NCI-H1436 treated with DMSO at 0.1 percent for 48 hours (cell line): ENCODE results near the gene HOXB2.

Experiments
- DNase-seq: peaks from one replicate; lab custom pipeline; 2025; lab: John Stamatoyannopoulos, UW

The HOXB2 gene

DNA sequence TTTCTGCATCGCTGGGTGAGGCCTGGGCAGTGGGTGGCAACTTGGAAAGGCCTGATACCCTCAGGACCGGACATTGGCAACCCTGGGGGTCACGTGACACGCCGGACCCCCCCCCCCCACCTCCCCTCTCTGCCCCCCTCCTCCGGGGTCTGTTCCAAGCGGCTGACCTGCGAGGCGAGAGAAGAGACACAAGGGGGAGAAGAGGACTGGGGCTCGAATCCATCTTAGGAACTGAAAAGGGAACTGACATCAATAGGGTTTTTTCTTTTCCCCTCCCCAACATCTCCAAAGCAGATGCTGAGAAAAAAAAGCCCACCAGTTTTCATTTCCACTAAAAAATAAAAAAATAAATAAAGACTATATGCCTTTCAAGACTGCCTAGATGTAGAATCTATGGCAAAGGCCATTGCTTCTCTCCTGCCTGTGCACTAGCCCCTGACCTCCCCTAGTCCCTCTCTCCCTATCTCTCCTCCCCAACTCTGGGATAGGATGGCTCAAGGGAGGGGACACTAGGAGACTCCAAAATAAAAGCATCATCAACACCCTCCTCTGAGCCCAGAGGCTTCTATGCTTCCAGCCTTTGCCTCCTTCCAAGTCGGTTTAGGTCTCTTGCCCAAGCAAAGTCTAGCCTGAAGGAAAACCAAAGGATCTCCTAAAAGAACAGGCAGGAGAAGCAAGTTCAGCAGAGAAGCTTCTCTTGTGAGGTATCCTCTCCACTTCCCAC is 7.7 kb upstream of the HOXB2 start:
- DNase-seq = no peak

DNA sequence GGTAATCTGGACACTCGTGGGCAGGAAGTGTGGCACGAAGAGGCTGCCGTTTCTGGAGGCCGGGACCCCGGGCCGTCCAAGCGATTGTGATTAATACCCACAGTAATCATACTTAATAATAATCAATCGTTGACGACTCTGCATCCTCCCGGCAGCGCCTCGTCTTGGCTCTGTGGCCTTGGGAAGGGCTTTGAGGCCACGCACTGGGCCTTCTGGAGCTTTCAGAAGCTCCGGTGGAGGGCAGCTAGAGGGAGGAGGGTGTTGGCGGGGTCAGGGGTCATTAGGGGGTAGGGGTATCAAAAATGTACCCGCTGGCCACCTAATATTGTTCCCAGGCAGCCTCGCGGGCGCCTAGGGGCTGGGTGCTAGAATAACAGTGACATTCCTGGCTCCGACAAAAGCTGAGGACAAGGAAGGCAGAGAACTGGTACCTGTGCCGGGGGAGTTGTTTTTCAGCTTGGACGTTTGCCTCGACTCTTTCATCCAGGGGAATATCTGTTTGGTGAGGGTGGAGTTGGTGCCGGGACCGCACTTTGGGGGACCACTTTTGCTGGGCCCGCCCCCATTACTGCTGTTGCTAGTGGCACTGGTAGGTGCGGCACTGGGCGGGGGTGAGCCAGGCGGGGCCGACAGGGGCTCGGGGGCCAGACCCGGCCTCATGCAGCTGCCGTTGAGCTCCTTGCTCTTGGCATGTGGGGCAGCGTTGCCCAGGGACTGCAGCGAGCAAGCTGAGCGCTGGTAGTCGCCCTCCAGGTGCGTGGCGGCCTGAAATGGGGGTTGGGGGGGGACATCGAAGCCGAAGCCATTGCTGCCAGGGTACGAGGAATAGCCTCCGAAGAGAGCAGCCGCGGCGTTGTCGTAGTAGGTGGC is 6.9 kb upstream of the HOXB2 start:
- DNase-seq = no peak

DNA sequence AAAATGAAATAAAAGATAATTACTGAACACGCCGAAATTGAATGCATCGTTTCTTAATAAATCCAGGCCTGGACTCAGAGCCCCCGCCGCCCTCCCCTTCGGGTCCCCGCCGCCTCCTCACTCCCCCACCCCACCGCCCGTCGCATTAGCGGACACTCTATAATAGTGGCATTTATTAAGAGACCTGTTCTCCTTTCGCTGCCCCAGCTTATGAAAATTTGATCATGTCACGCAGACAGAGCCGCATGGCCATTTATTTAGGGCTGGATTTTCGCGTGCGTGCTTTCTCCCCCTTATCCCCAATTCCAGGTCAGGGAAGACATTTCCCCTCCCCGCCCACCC is 6.3 kb upstream of the HOXB2 start:
- no peak for DNase-seq

DNA sequence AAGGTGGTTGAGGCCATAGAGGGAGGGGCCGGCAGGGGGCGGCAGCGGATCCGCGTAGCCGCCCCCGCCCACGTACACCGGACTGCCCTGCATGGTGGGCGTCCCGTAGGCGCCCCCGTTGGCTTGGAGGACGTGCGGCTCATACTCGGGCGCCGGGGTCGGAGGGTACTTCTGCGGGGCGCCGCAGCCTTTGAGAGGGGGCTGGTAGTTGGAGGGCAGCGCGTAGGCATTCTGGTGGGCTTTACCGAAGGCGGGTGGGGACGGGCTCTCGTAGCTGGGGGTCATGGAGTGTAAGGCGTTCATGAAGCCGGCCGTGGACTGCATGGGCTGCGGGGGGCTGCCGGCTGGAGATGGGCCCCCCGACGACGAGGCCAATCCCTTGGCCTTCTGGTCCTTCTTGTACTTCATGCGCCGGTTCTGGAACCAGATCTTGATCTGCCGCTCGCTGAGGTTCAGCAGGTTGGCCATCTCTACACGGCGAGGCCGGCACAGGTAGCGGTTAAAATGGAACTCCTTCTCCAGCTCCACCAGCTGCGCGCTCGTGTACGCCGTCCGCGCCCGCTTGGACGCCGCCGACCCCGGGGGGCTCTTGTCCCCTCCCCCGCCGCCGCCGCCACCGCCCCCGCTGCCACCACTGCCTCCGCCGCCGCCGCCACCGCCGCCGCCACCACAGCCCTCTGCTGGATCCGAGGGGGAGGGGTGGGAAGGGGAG is 5.7 kb upstream of the HOXB2 start:
- DNase-seq = no peak

DNA sequence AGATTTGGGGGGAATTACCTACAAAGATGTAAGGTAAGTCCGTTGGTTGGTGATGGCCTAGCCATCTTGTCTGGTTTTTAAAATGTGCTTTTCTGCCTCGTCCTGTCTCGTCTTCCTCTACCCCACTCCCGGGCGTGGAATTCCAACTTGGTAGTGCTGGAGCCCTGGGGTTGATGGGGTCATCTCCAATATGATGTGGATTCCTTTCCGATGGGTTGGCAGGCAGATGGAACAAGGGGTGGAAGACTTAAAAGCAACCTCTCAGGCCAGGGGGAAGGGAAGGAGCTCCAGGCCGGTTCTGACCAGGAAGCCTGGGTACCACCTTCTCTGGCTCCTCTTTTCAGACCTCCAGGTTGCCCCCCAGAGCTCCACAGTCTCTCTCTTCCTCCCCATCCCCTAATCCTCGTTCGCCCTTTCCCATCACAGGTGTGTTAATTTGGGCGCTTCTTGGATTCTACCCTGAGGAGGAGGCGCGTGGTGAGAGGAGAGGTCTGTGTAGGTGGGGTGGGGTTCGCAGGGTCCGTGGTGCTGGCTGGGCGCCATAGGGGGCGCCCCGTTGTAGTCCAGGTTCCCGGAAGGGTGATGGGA is 5.1 kb upstream of the HOXB2 start:
- DNase-seq = no peak

DNA sequence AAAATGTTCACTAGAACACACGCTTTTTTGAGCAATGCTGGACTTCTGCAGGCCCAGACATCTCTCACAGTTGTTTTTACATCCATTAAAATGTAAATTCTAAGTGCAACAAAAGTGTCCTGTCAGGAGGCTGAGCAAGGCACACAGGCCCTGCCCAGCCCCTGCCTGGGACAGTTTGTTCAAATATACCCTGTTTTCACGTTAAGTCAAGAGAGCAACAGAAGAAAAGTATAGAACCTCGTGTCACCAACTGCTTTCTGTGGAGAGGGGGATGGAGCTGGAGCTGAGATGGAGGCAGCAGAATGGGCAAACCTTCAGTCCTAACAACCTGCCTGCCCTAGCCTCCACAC is 4.3 kb upstream of the HOXB2 start:
- DNase-seq = no peak

DNA sequence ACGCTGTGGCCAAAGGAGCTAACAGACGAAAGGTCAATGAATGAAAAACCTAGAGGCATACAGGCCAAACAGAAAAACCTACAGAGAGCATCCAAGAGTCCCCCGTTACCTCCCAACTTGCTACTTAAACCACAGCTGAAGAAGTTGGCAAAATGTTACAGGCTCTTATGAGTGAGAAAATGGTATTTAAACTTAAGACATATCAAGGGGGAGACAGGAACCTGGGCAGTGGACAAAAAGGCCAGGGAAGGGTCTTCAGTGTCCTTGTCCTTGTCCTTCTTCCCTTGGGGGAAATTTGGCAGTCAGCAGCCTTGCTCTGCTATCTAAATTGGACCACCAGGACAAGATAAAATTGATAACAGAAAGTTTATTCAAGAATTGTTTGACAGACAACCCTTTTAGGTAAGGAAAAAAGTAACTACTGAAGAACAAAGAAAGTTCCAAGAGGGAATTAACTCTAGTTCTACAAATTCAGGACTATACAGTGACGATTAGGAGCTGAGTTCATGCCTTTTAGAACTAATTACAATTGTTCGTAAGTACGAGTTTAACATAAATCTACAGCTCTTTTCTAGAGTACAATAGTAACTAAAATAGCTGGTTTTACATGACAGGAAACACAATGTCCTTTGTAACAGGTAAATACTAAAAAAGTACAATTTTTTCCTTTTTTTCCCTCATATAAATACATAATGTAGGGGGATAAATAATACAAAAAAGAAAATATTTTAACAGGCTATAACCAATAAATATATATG is 3.8 kb upstream of the HOXB2 start:
- DNase-seq = no peak

DNA sequence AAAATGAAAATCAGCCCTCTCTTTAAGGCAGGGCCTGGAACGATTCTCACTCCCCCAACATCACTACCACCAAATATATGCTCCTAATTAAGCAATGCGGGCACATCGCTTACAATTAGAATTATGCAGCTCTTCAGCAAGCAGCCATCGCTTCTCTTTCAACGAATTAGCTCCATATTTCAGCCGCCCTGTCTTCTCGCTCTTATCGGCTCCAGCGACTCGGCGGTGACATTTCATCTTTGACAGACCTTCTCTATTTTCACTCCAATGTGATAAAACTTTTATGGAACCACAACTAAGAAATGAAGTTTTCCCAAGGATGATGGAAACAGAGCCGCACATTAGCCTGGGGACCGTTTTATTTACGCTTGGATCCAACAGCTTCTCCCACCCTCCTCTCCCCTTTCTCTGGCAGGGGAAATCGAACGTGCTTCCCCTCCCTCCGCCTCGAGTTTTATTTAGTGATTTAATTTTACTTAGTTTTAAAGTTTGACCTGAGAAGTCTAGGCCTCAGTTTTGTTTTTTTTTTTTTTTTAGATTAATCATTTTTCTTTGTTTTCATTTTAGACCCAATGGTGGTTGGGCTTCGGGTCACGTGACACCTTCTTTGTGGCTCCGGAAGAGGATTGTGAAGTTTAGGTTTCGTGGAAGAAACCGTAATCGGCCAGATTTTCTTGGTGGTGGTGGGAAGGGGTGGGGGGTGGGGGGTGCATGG is 3.1 kb upstream of the HOXB2 start:
- no peak for DNase-seq

DNA sequence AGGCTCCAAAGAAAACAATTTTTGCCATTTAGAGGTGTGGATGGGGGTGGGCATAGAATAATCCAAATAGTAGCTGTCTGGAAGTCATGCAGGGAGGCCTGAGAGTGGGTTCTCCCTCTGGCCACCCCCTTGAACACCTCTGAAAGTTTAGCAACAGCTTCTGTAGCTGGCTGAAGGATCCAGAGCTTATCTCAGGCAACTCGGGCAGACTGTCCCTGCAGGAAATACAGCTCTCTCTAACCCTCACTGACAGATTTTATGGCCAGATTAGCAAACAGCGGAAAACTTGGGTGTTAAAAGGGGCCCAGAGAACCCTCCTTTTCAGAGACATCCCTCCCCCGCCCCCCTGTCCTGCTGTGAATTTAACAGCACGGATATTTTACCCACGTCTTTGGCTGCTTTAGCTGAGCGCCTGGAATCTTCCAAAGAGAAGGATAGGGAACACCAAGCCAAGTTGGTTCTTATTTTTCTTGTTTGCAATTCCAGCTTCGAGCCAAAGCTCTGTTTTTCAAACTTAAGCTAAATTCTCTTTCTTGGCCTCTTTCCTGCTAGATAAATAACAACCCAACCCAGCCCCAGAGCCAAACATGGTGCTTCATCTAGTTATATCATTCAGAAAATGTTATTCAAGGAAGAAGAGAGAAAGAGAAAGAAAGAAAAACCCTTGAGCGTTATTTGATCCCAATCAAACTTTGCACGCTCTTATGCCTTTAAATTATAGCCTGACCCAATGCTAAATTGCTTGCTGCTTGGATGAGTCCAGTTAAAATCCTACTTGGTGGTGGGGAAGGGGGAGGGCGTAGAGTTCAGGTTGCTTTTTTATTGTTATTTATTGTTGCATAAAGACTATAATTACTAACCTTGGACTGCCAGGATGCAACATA is 2.3 kb upstream of the HOXB2 start:
- no peak for DNase-seq

DNA sequence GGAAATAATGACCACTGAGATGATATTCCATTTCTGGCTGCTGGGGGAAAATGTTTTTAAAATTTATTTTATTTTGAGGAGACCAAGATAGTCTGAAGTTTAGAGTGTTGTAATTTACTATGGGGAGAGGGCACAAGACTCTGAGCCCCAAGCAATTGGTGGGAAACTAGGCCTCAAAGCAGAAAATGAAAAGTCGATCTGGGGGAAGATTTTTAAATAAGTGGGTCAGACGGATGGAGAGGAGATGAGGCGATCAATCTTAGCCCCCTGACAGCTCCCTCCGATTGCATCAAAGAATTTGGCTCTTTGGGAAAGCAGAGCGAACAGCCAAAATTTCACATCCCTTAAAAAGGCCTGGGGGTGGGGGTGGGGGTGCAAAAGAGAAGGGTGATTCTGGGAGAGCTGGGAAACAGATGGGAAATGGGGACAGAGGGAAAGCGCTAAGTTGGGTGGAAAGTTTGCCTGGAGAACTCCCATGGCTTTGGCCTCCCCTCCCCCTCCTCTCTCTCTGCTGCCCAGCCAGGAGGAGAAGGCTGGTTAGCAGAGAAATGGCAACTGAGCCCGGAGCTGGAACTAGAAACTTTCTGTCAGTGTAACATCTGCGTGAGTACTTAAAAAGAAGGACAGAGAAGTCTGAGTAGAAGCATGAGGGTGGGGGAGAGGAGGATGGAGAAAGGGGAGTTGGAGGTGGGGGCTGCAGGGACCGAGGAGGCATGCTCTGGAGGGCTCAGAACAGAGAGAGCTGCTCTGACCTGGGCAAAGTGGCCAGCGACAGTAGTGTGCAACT is 1.4 kb upstream of the HOXB2 start:
- no peak for DNase-seq

DNA sequence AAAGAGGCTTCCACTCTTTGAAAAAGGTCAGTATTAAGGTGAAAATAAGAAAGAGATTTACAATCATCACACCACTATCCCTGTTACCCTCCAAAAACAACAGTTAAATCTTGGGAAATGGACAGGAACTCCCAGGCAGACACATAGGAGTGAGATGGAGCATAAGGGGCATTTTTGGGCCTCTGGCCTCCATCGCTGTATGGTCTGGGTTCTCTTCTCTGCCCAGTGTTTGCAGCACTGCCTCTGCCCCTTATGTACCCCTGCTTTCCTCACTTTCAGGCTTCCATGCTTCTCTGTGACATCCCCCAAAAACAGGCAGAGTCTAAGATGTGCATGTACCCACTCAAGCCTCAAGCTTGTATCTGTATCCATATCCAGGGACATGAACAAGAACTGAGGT is 630 bp upstream of the HOXB2 start:
- DNase-seq = no peak

DNA sequence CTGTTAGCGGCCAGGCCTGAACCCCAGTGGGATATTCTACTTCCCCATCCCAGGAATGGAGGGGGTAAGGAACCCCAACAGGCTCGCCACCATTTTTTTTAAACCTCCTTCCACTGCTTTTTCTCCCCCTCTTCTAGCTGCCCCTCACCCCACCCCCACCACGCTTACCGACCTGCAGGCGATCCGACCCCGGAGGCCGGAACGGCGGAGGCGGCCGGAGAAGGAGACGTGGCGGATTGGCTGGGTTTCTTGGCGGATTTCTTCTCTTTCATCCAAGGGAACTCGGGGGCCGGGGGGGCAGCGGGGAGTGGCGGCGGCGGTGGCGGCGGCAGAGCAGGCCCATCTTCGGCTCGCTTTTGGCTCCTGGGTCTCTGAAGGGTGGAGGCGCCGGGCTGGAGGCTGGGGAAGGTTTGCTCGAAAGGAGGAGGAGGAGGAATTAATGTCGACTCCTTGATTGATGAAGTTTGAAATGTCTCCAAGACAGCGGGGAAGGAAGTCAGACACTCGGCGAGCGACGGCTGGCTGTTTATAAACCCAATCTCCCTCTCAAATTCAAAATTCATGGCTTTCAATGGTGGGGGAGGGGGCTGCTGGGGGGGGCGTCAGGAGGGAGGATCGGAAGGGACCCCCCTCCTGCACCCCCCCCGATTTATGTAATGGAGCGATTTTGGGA is 424 bp downstream of the HOXB2 start:
- DNase-seq = no peak

DNA sequence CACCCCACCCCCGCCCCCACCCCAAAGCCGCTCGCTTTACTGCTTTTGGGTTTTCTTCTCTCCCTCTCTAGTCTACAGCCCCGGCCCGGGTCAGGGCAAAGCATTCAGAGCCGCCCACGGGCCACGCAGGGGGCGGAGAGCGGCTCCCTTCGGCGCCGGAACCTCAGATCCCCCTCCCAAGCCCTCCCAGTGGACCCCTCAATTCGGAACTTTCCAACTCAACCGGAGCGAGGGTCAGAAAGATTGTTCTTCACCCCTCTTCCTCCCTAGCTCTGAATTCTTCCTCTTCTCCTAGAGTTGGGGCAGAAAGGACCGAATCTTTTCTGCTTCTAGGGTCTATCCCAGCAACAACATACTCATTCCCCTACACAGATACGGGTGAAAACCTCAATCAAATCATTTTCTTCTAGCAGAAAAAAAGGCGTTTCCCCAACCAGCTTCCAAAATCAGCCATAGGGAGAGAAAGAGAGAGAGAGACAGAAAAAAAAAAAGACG is 1.0 kb downstream of the HOXB2 start:
- DNase-seq = no peak

DNA sequence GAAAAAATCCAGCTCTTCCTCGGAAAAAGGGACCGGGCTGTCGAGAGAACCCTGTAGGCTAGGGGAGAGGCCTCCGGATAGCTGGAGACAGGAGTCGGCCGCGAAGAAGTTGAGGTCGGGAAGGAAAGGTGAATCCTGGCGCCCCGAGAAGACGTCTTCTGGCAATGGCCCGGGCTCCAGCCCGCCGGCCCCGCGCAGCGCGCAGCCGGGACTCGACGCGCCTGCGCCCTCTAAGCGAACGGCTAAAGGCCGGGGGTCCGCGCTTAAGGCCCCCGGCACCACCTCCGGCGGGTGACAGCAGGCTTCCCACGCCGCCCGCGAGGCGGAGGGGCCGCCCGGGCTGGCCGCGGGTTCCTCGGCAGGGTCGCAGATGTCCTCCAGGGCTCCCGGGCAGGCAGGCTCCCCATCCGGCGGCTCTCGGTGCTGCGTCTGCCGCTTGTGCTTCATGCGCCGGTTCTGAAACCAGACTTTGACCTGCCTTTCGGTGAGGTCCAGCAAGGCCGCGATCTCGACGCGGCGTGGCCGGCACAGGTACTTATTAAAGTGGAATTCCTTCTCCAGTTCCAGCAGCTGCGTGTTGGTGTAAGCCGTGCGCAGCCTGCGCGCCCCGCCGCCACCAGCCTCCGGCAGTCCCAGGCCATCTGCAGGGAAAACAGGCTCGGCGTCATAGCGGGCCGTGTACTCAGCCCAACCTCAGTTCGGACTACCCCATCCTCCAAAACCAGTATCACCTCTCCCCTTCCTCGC is 1.6 kb downstream of the HOXB2 start:
- no peak for DNase-seq

DNA sequence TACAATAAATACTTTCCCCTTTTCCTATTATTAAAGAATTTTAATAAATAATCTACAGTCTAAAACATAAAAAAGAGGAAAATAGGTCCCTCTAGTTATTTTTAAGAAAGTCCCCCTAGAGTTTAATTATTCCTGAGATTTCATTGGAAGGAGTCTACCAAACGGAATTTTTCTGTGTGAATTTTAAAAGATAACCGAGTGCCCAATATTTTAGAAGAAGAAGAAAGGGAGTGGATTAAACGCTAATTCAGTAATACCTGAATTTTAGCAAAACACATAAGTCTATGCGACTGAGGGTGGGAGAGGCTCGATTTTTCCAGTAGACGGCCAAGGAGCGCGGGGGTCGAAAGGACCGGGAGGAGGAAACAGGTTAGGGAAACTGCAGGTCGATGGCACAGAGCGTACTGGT is 2.2 kb downstream of the HOXB2 start:
- no peak for DNase-seq

DNA sequence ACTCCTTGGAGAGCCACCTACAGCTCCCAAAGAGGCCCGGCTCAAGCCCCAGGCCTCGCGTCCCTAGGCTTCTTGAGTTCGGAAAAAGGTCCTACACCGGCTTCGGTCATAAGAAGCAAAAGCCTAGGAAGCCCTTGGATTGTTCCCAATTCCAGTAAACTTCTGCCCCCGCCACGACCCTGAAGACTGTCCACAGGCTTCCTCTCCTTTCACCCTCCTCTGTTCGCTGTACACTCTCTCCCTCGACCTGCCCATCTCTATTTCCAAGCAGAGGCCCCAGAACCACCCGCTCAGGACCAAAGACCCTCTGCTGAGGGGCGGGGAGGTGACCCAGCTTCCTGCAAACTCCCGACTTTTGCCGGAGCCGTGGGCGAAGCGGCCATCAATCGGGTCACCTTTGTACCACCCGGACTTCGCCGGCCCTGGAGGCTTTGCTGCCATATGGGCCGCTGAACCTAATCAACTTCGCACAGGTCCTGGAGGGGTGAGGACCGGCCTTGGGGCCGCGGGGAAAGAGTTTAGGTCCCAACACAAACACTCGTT is 2.7 kb downstream of the HOXB2 start:
- no peak for DNase-seq

DNA sequence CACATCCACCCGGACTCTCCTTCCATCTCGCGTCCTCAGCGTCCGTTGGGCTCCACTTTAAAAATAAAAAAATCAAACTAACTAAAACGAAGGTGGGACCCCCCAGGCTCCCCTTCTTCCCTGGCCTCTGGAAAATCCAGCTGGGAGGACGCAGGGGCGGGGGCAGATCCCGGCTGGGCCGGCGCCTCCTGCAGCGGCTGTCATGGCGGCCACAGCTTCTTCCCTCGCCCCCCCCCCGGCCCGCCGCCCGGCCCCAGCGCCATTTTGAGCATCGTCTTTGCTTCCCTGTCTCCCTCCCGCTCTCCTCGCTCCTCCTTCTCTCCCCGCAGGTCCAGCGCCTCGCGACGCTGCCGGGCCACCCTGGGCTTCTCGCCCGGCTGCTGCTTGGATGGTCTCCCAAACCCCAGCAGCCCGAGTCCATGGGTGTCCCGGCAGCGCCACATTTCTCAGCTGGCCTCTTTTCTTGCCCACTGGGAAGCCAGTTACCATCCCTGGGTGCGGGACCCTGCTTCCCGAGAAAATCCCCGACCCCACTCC is 3.3 kb downstream of the HOXB2 start:
- no peak for DNase-seq
